Measurements from ENCODE around the gene APBB1IP.

GRCh38 chr10:26455567-26456315 is 17.6 kb downstream of the APBB1IP start:
- no peak for TF ChIP-seq CTCF (IDR thresholded peaks at IDR 0.05)
- no peak for TF ChIP-seq POLR2A (IDR thresholded peaks at IDR 0.05)

Data from lower leg skin (tissue), 3 donors.